NCI-H2029 treated with DMSO at 0.1 percent for 48 hours (cell line): ENCODE measurements around the gene OR6T1.

Experiments used
- DNase-seq: peaks from one replicate; lab custom pipeline; 2025; lab: John Stamatoyannopoulos, UW

The OR6T1 gene

DNA sequence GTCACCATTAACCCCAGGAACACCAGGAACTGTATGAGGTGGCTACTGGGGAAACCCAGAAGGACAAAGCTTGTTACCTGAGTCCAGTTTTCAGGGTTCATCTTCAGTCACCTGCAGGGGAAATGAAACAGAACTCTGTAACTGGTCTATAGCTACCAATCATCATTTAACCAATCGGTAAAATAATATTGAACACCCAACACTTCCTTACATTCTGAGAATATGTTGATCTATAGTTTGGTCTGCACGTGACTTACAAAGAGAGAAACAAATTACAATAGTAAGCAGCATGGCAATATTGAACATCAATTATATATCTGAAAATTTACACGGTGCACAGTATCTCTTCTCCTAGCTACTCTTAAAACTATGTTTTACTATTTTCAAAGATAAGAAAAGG, at the start of gene OR6T1:
Gene OR6T1 (minus strand): TSS at position 101 of the 400 bp plus-strand sequence. CDS start 0 bp downstream, at position 101.
- no peak for DNase-seq

GRCh38 chr11:123979311-123979710, 35.7 kb upstream of the OR6T1 start:
- DNase-seq, result no peak

- no peak for DNase-seq
Observed at GRCh38 chr11:123977731-123978347, 34.2 kb upstream of the OR6T1 start, which contains the start of gene OR10S1. OR10S1 (minus strand) TSS chr11:123977781; CDS start chr11:123977664, 117 bp downstream.

DNA sequence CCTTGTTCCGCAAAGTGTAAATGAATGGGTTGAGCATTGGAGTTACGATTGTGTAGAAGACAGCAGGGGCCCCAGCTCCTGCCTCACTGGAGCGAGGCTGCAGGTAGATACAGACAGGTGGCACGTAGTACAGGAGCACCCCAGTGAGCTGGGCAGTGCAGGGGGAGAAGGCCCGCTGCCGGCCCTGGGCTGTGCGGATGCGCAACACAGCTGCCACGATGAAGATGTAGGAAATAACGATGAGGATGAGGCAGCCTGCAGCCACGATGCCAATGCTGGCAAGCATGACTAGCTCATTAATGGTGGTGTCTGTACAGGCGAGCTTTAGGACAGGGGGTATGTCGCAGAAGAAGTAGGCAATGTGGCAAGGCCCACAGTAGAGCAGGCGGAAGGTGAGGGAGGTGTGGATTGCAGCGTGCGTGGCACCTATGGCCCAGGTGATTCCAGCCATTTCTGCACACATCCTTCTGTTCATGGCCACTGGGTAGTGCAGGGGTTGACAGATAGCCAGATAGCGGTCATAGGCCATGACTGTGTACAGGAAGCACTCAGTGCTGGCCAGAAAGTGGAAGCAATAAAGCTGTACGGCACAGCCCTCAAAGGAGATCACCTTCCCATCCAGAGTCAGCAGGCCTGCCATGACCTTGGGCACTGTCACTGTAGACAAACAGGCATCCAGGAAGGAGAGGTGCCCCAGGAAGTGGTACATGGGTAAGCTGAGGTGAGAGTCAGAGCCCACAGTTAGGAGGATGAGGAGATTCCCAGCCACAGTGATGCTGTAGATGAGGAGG, 33.3 kb upstream of the OR6T1 start:
- DNase-seq, result no peak

- no peak for DNase-seq
Observed at GRCh38 chr11:123973816-123974215, 30.2 kb upstream of the OR6T1 start.

- DNase-seq, result no peak
Observed at GRCh38 chr11:123956752-123957151, 13.1 kb upstream of the OR6T1 start.

GRCh38 chr11:123945132-123945531, 1.5 kb upstream of the OR6T1 start:
- DNase-seq, result no peak

DNA sequence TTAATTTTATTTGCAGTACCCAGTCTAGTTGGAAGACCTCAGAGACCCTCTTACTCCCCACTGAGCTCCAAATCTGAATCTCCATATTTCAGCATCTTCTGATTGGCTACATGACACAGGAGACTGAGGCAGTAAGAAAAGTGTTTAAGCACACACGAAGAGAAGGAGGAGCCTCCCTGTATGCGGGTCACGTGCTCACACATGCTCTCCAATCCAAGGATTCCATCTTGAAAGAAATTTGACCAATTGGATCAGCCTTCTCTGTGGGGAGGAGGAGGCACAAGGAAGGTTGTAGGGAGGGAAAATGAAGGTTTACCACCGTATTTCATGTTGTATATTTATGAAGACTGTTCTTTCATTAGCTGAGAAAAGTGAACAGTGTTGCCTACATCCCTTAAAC, 1.2 kb downstream of the OR6T1 start:
- DNase-seq, result no peak

DNA sequence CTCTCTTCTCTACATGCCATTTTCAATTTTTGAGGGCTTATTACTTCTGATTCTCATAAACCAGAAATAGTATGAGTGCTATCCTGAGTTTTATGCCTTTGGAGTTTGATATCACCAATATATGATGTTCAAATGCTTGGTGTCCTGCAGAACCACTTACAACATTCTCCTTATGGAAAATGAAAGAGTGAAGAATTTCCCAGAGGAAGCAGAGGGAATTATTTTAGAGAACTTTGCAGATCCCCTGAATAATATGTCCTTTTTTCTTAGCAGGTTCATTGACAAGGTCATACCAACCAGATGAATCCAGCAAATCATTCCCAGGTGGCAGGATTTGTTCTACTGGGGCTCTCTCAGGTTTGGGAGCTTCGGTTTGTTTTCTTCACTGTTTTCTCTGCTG, 4.3 kb downstream of the OR6T1 start, which contains the start of gene OR4D5:
Gene OR4D5 (plus strand): TSS at position 301 of the 400 bp plus-strand sequence. CDS start 0 bp downstream, at position 301.
- no peak for DNase-seq

- DNase-seq, result no peak
Observed at GRCh38 chr11:123924027-123924426, 19.6 kb downstream of the OR6T1 start.

DNA sequence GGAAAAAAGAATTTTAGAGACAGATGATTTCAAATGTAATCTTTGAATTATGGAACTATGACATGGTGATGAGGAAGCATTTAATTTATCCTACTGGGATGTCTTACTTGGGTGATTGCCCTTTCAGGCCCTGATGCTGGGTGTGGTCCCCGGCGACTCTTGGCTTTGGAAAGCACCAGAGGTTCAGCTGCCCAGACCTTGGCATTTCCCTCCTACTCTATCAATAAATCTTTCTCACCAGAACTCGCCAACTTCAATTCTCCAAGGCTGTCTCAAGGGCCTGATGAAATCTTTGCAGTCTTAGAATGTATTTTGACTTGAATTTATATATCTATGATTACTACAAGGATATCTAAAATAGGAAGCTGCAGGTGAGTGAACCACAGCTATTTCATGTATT, 22.7 kb downstream of the OR6T1 start:
- no peak for DNase-seq

DNA sequence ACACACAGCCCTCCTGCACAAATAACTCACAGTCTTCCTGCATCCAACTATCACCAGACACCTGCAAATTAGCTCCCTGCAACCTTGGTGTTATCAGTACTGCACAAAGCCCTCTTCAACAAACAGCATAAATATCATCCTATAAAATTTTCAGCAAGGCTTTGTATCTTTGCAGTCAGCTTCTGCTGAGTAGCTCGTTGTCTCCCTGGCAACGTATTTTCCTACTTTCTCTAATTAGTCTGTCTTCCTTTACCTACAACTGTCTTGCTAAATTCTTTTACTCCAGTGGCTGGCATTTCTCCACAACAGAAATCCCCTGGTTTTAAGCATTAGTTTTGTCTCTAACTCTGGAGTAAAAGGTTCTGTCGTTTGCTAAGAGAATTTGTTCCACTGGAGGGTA, 37.8 kb downstream of the OR6T1 start:
- DNase-seq, result no peak

DNA sequence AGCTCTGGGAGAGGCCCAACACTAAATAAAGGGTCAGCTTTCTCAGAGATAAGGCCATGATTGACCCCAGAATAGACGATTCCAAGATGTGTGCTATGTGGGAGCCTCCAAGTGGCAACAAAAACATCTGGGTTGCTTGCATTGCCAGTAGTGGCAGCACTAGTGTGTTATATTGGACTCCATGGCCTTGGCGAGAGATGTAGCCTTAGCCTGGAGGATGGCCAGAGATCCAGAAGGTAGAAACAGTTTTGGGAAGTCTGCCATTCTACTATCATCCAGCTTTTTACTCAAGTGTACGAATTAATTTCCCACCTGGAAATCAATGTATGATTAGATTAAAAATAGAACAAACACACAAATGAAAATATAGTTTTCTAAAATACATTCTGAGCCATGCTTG, 38.7 kb downstream of the OR6T1 start:
- no peak for DNase-seq

- no peak for DNase-seq
Observed at GRCh38 chr11:123903932-123904331, 39.7 kb downstream of the OR6T1 start.

GRCh38 chr11:123901867-123902266, 41.8 kb downstream of the OR6T1 start, which contains the start of gene OR8D4:
OR8D4 (plus strand) TSS chr11:123902167; CDS start chr11:123906432, 4,265 bp downstream.
- DNase-seq, result no peak

DNA sequence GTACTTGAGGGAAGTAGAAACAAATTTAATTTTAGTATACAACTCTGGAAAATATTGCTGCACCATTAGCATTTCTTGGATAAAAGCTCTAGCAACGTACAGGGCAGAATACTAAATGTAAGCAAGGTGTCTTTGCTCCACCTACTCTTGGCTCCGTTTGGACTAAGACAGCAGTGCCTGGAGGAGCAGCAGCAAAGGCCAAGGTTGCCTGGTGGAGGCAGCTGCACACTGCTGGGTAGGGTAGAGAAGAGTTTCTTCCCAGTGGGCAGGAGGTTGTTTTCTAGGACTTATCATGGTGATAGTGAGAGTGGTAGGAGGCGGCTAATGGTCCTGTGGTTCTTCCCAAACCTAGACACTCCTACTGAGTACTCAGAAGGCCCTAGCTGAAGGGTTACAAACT, 43.8 kb downstream of the OR6T1 start:
- DNase-seq, result no peak
